Adipocyte (in vitro differentiated cells): ENCODE measurements around the gene COL8A2.

Experiments used
- DNase-seq: peaks from one replicate; pipeline ENCODE4 v3.0.0-alpha.2; 2015; ENCODE audit warnings: low read depth
- H3K27me3 ChIP-seq: replicated peaks from 2 replicates; pipeline ENCODE4 v1.7.0; 2013; ENCODE audit warnings: mild to moderate bottlenecking, low read length, moderate library complexity; ENCODE audit not compliant: control insufficient read depth, insufficient read depth
- H3K36me3 ChIP-seq: 2 replicates; pipeline ENCODE4 v1.7.0; 2013; ENCODE audit warnings: low read length, mild to moderate bottlenecking, moderate library complexity; ENCODE audit not compliant: control insufficient read depth, insufficient read depth, severe bottlenecking
- H3K4me1 ChIP-seq: 2 replicates; pipeline ENCODE4 v1.7.0; 2013; ENCODE audit warnings: mild to moderate bottlenecking, low read length, moderate library complexity; ENCODE audit not compliant: control insufficient read depth, insufficient read depth
- H3K4me3 ChIP-seq: 2 replicates; pipeline ENCODE4 v1.7.0; 2013; ENCODE audit warnings: mild to moderate bottlenecking, low read length, moderate library complexity
- H3K9ac ChIP-seq: 2 replicates; pipeline ENCODE4 v1.7.0; 2013; ENCODE audit warnings: mild to moderate bottlenecking, low read length, moderate library complexity
- H3K9me3 ChIP-seq: 2 replicates; pipeline ENCODE4 v1.7.0; 2013; ENCODE audit warnings: mild to moderate bottlenecking, low read length, moderate library complexity; ENCODE audit not compliant: control insufficient read depth

COL8A2 gene

DNA sequence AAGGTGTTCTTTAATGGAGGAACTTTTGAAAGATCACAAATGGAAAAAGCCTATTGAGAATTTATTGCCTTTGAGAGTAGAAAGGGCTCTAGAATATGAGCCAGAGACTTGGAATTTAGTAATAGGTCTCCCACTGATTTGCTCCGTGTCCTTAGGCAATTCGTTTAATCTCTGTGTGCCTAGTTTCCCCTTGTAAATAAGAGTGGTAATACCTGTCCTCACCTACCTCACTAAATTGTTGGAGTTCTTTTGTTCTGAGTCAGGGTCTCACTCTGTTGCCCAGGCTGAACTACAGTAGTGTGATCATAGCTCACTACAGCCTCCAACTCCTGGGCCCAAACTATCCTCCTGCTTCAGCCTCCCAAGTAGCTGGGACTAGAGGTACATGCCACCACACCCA lies 56.2 kb downstream of the COL8A2 start:
- Histone ChIP-seq H3K9ac (no peak overlapping the region), H3K4me3 (no peak overlapping the region), H3K27me3 (no peaks in the 10 kb centered on the region), H3K36me3 (no peaks in the 10 kb centered on the region), H3K4me1 (no peaks in the 10 kb centered on the region), H3K9me3 (peaks cover 4% of the 10 kb centered on the region)
- DNase-seq: no peak

GRCh38 chr1:36067871-36068270 lies 57.2 kb downstream of the COL8A2 start:
- H3K36me3 ChIP-seq: no peaks in the 10 kb centered on the region
- no peak overlapping the region for H3K4me3 ChIP-seq
- peaks cover 4% of the 10 kb centered on the region for H3K9me3 ChIP-seq
- H3K27me3 ChIP-seq: no peaks in the 10 kb centered on the region
- no peak for DNase-seq
- H3K4me1 ChIP-seq: no peaks in the 10 kb centered on the region
- no peak overlapping the region for H3K9ac ChIP-seq

DNA sequence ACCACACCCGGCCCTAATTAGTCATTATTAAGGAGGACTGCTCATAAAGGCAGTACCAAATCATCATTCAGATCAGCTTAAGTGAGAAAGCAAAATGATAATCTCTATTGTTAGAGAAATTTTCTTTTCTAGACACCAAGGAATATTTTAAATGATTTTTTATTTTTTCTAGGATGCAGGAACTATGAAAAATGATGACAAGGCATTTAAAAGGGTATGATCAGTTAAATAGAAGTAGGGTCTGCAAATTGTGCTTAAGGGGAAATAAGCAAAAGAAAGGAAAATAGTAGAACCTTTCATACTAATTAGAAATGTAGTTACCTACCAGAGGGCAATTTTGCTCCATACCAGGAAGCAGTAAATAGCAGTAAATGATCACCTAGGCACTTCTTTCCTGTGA lies 62.7 kb downstream of the COL8A2 start:
- Histone ChIP-seq H3K9me3 (no peaks in the 10 kb centered on the region), H3K9ac (no peak overlapping the region), H3K36me3 (peaks cover 3% of the 10 kb centered on the region), H3K27me3 (no peaks in the 10 kb centered on the region), H3K4me1 (no peaks in the 10 kb centered on the region), H3K4me3 (no peak overlapping the region)
- DNase-seq: no peak

DNA sequence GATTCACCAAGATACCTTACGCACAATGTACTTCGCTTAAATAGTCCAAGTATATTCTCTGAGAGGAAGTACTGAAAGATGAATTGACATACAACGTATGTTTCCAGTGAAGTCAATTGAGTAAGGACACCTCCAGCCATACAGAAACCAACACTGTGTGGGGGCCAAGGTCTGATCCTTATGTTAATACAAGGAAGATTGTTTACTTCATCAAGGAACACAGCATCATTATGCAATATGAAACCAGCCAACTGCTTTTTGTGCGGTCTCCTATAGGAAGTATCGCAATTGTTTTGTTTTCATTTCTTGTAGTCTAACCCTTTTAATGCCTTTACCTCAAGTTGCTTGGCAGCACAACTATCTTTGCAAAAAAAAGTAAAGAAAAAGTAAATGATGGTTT lies 69.3 kb downstream of the COL8A2 start:
- H3K36me3 ChIP-seq: peaks cover 21% of the 10 kb centered on the region
- H3K4me1 ChIP-seq: no peaks in the 10 kb centered on the region
- H3K4me3 ChIP-seq: no peak overlapping the region
- no peaks in the 10 kb centered on the region for H3K27me3 ChIP-seq
- no peaks in the 10 kb centered on the region for H3K9me3 ChIP-seq
- DNase-seq: no peak
- H3K9ac ChIP-seq: no peak overlapping the region

DNA sequence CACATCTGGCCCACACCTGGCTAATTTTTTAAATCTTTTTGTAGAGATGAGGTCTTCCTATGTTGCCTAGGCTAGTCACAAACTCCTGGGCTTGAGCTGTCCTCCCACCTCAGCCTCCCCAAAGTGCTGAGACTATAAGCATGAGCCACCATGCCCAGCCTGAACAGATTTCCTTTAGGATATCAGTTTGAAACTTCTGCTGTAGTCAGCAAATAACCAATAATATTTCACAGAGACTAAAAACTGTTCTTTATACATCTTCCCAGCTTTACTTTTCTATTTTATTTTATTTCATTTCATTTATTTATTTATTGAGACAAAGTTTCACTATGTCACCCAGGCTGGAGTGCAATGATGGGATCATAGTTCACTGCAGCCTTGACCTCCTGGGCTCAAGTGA lies 71.0 kb downstream of the COL8A2 start:
- Histone ChIP-seq H3K4me3 (no peak overlapping the region), H3K9ac (no peak overlapping the region), H3K36me3 (peaks cover 19% of the 10 kb centered on the region), H3K27me3 (no peaks in the 10 kb centered on the region), H3K9me3 (no peaks in the 10 kb centered on the region), H3K4me1 (no peaks in the 10 kb centered on the region)
- DNase-seq: no peak

DNA sequence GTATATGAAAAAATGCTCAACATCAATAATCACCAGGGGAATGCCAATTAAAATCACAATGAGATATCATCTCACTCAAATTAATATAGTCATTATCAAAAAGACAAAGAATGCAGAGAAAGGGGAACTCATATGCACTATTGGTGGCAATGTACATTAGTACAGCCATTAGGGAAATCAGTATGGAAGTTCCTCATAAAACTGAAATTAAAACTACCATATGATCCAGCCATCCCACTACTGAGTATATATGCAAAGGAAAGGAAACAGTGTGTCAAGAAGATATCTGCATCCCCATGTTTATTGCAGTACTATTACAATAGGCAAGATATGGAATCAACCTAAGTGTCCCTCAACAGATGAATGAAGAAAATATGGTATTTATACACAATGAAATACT lies 73.2 kb downstream of the COL8A2 start:
- H3K4me1 ChIP-seq: no peaks in the 10 kb centered on the region
- no peaks in the 10 kb centered on the region for H3K9me3 ChIP-seq
- no peak for DNase-seq
- H3K27me3 ChIP-seq: no peaks in the 10 kb centered on the region
- H3K4me3 ChIP-seq: no peak overlapping the region
- H3K9ac ChIP-seq: no peak overlapping the region
- H3K36me3 ChIP-seq: peaks cover 39% of the 10 kb centered on the region
